Osteoblast (primary cell): ENCODE data around the gene PHF3. TPM values are rescaled to one million over a fixed set of nuclear protein-coding genes. Genes with fewer than 3 reads are reported as not detected.
A peak's percentile ranks its signal among the peaks of the same experiment; 100 is the strongest.

Experiments used
- DNase-seq: peaks from one replicate; pipeline ENCODE4 v3.0.0; 2011; ENCODE audit warnings: low spot score, mixed read lengths; ENCODE audit not compliant: insufficient read length; ENCODE audit errors: missing footprints
- H2AFZ ChIP-seq: 2 replicates; pipeline ENCODE4 v1.6.0; 2011; ENCODE audit warnings: mild to moderate bottlenecking, low read length
- H3K27ac ChIP-seq: 2 replicates; pipeline ENCODE4 v1.5.1; 2011; ENCODE audit warnings: mild to moderate bottlenecking, low read depth, low read length, moderate library complexity
- H3K27me3 ChIP-seq: 2 replicates; pipeline ENCODE4 v1.6.0; 2012; ENCODE audit warnings: mild to moderate bottlenecking, control low read depth, inconsistent platforms, low read length, moderate library complexity; ENCODE audit not compliant: insufficient read depth
- H3K36me3 ChIP-seq: 2 replicates; pipeline ENCODE4 v1.5.1; 2011; ENCODE audit warnings: mild to moderate bottlenecking, low read length, control low read depth, moderate library complexity; ENCODE audit not compliant: insufficient read depth
- H3K4me1 ChIP-seq: 2 replicates; pipeline ENCODE4 v1.5.1; 2011; ENCODE audit warnings: mild to moderate bottlenecking, low read length, control low read depth, moderate library complexity; ENCODE audit not compliant: insufficient read depth
- H3K4me2 ChIP-seq: 2 replicates; pipeline ENCODE4 v1.6.0; 2011; ENCODE audit warnings: mild to moderate bottlenecking, low read length; ENCODE audit not compliant: insufficient read depth
- H3K4me3 ChIP-seq: fragments of 200-600 bp; sonication (generic); 3 replicates; pipeline ENCODE4 v1.5.1; 2012; ENCODE audit warnings: mild to moderate bottlenecking, low read length, inconsistent platforms; ENCODE audit not compliant: insufficient read depth
- H3K79me2 ChIP-seq: 2 replicates; pipeline ENCODE4 v1.6.0; 2012; ENCODE audit warnings: mild to moderate bottlenecking, low read length, control low read depth, inconsistent platforms; ENCODE audit not compliant: insufficient read depth
- H3K9me3 ChIP-seq: 2 replicates; pipeline ENCODE4 v1.5.1; 2011; ENCODE audit warnings: low read depth, low read length, control low read depth
- H4K20me1 ChIP-seq: 2 replicates; pipeline ENCODE4 v1.6.0; 2012; ENCODE audit warnings: mild to moderate bottlenecking, low read length, control low read depth; ENCODE audit not compliant: insufficient read depth
- total RNA-seq: library from RNA; depleted of rRNA; stranded (reverse); fragments of >200 nt; gene quantifications from 2 replicates; pipeline ENCODE4 v1.2.3, GENCODE V29; 2012
- TF ChIP-seq, protein P1 (sequence below): IDR thresholded peaks from 2 replicates; pipeline ENCODE4 v1.5.1; 2011; ENCODE audit warnings: mild to moderate bottlenecking, low read depth, low read length, moderate library complexity; ENCODE audit errors: extremely low read depth

The PHF3 gene
- total RNA-seq, 1 donor, result 76.7 TPM

GRCh38 chr6:63636518-63637021 lies 968 bp downstream of the PHF3 start:
- H3K4me1 ChIP-seq, result peaks cover 24% of the 10 kb centered on the region
- no peaks in the 10 kb centered on the region for H3K36me3 ChIP-seq
- peak overlapping the region; percentile 93 for H2AFZ ChIP-seq
- no peaks in the 10 kb centered on the region for H3K9me3 ChIP-seq
- peak; percentile 73 for DNase-seq
- H4K20me1 ChIP-seq, result peaks cover 43% of the 10 kb centered on the region
- TF ChIP-seq, protein P1, sequence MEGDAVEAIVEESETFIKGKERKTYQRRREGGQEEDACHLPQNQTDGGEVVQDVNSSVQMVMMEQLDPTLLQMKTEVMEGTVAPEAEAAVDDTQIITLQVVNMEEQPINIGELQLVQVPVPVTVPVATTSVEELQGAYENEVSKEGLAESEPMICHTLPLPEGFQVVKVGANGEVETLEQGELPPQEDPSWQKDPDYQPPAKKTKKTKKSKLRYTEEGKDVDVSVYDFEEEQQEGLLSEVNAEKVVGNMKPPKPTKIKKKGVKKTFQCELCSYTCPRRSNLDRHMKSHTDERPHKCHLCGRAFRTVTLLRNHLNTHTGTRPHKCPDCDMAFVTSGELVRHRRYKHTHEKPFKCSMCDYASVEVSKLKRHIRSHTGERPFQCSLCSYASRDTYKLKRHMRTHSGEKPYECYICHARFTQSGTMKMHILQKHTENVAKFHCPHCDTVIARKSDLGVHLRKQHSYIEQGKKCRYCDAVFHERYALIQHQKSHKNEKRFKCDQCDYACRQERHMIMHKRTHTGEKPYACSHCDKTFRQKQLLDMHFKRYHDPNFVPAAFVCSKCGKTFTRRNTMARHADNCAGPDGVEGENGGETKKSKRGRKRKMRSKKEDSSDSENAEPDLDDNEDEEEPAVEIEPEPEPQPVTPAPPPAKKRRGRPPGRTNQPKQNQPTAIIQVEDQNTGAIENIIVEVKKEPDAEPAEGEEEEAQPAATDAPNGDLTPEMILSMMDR, result no peak
- H3K27ac ChIP-seq, result peak overlapping the region; percentile 81
- H3K4me3 ChIP-seq, result peak overlapping the region; percentile 93
- H3K4me2 ChIP-seq, result peak overlapping the region; percentile 90
- H3K27me3 ChIP-seq, result peaks cover 9% of the 10 kb centered on the region
- peaks cover 53% of the 10 kb centered on the region for H3K79me2 ChIP-seq

- H2AFZ ChIP-seq, result no peak overlapping the region
- no peak for DNase-seq
- peak overlapping the region; percentile 90 for H3K4me2 ChIP-seq
- H3K4me3 ChIP-seq, result no peak overlapping the region
- H4K20me1 ChIP-seq, result peaks cover 50% of the 10 kb centered on the region
- peaks cover 3% of the 10 kb centered on the region for H3K27me3 ChIP-seq
- TF ChIP-seq, protein P1, result no peak
- no peak overlapping the region for H3K27ac ChIP-seq
- H3K79me2 ChIP-seq, result peaks cover 67% of the 10 kb centered on the region
- H3K4me1 ChIP-seq, result peaks cover 26% of the 10 kb centered on the region
- no peaks in the 10 kb centered on the region for H3K9me3 ChIP-seq
- no peaks in the 10 kb centered on the region for H3K36me3 ChIP-seq
Observed at GRCh38 chr6:63637865-63638445, 2.4 kb downstream of the PHF3 start.

- peaks cover 55% of the 10 kb centered on the region for H4K20me1 ChIP-seq
Observed at GRCh38 chr6:63640062-63640461, 4.5 kb downstream of the PHF3 start.

DNA sequence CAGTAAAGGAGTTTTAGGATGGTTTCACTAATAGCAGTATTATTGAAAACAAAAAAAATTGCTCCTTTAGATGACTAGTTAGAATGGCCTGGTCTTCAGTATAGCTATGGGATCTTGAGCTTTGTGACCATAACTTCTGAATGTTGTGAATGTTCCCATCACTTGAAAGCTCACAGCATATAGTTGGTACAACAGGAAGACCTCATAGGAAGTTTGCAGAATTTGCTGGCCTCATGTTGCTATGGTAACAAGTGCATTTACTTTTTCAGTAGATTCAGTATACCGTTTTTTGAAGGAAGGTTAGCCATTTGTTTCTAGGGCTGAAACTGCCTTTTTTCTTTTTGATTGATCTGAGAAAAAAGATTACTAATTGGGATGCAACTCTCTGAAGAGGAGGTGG lies 8.3 kb downstream of the PHF3 start:
- Histone ChIP-seq H2AFZ (no peak overlapping the region), H3K79me2 (peaks cover 90% of the 10 kb centered on the region), H3K4me1 (peaks cover 24% of the 10 kb centered on the region), H3K27ac (no peak overlapping the region), H3K4me3 (no peak overlapping the region), H3K4me2 (no peak overlapping the region), H4K20me1 (peaks cover 54% of the 10 kb centered on the region), H3K9me3 (no peaks in the 10 kb centered on the region), H3K36me3 (no peaks in the 10 kb centered on the region), H3K27me3 (no peaks in the 10 kb centered on the region)
- TF ChIP-seq, protein P1, result no peak
- DNase-seq, result no peak

More at GRCh38 chr6:63640062-63640461, 4.5 kb downstream of the PHF3 start:
- Histone ChIP-seq H3K27ac (peak overlapping the region; percentile 30), H3K9me3 (no peaks in the 10 kb centered on the region), H3K4me2 (peak overlapping the region; percentile 54), H3K4me3 (no peak overlapping the region), H2AFZ (no peak overlapping the region), H3K79me2 (peaks cover 87% of the 10 kb centered on the region), H3K36me3 (no peaks in the 10 kb centered on the region), H3K4me1 (peaks cover 36% of the 10 kb centered on the region), H3K27me3 (no peaks in the 10 kb centered on the region)
- peak; percentile 68 for DNase-seq
- TF ChIP-seq, protein P1, result no peak
